ENCODE results near the gene DNAH14. TPM values are rescaled to one million over a fixed set of nuclear protein-coding genes. Genes with fewer than 3 reads are reported as not detected.

DNAH14 gene
- total and polyA plus RNA-seq, 9 of the 15 experiments (the other 6 are each of a cell fraction or from before 2014, with no cell fraction given), result 58.4 to 142 (median 98.4) TPM

- H3K36me3 ChIP-seq (ENCODE audit: control insufficient read depth, insufficient read depth, low read length), result no peaks in the 10 kb centered on the region
- in situ Hi-C loops (cut with MboI), result no loop called here
- ChIA-PET POLR2A (interaction anchor here (0.6 kb wide), 1 partner anchor 1749 kb away, joined by 3 read pairs; no protein-coding TSS in a partner anchor), CTCF (ENCODE audit: low intra/inter-chr PET ratio) (no interaction called here)
- H3K4me3 ChIP-seq, result no peak overlapping the region
- DNase-seq (ENCODE audit: extremely low read depth in 1 of 4, low spot score in 3 of 4), result no peak
- no peak overlapping the region for H2AFZ ChIP-seq (ENCODE audit: low read depth, low read length)
- H3K9me3 ChIP-seq (replicated peaks; ENCODE audit: control insufficient read depth, insufficient read depth, low read depth, low read length), result no peaks in the 10 kb centered on the region
- H3K9me1 ChIP-seq (ENCODE audit: control insufficient read depth, insufficient read depth, low read length), result no peaks in the 10 kb centered on the region
- WGBS (ENCODE audit: insufficient coverage, low coverage, missing lambda C conversion rate), result 3% methylated on average over 2 of the region's 2 CpGs
- H3K4me2 ChIP-seq (ENCODE audit: insufficient read depth, low read length), result no peak overlapping the region
- BruUV-seq (replicated peaks), result no TSS peak
- no peaks in the 10 kb centered on the region for H3K4me1 ChIP-seq (replicated peaks in 1 of 2; ENCODE audit: control insufficient read depth in 2 of 2, insufficient read depth in 2 of 2, low read length in 2 of 2)
- TF ChIP-seq ETS1 (conservative IDR thresholded peaks at IDR 0.05; ENCODE audit: control insufficient read depth, low read depth, low read length) (no peak), LCOR (CRISPR knock-in tag; IDR thresholded peaks at IDR 0.05) (no peak), MCM2 (IDR thresholded peaks at IDR 0.05; ENCODE audit: low read depth) (no peak), TSHZ1 (CRISPR knock-in tag; IDR thresholded peaks at IDR 0.05) (no peak), E2F4 (CRISPR knock-in tag; IDR thresholded peaks at IDR 0.05; ENCODE audit: low read depth) (no peak), KLF6 (CRISPR knock-in tag; IDR thresholded peaks at IDR 0.05; ENCODE audit: borderline replicate concordance) (no peak)
- intact Hi-C loops (cut with micrococcal nuclease), result no loop called here
- H3K27ac ChIP-seq (ENCODE audit: extremely low read depth, low read depth, low read length), result no peak overlapping the region
- H3K9ac ChIP-seq (ENCODE audit: insufficient read depth in 1 of 2, low read depth in 2 of 2, low read length in 2 of 2), result no peak overlapping the region
- no peaks in the 10 kb centered on the region for H3K27me3 ChIP-seq (ENCODE audit: control insufficient read depth in 2 of 2, insufficient read depth in 2 of 2, low read length in 2 of 2)
- FAIRE-seq, result no peak
- H4K20me1 ChIP-seq (replicated peaks; ENCODE audit: control insufficient read depth, insufficient read depth, low read length), result no peaks in the 10 kb centered on the region
- no peak for ATAC-seq
- no peaks in the 10 kb centered on the region for H3K79me2 ChIP-seq (ENCODE audit: control insufficient read depth, insufficient read depth, low read length)
Measured at GRCh38 chr1:225225681-225226080, 296.2 kb downstream of the DNAH14 start.

Measured in K562 (cell line).